ENCODE data around the gene NINJ2. TPM values are rescaled to one million over a fixed set of nuclear protein-coding genes. Genes with fewer than 3 reads are reported as not detected.

NINJ2 gene
- total RNA-seq, 2 experiments from 2014 or later: 8.0 to 10.6 TPM

Other genes starting within 250 kb of the NINJ2 start
- gene B4GALNT3, start 203.5 kb downstream of the NINJ2 start, total RNA-seq: 10 to 100 TPM; 10.9 to 11.1 TPM
- 100 to 1,000 TPM; 203 to 204 TPM for gene WNK1, start 89.1 kb upstream of the NINJ2 start, total RNA-seq